Neural cell (in vitro differentiated cells): ENCODE measurements around the gene PRKCQ. TPM values are rescaled to one million over a fixed set of nuclear protein-coding genes. Genes with fewer than 3 reads are reported as not detected.

Experiments used
- H2AFZ ChIP-seq: fragments of 200-600, 300-800 bp; sonication (generic), shearing (Covaris generic); 2 replicates; pipeline ENCODE4 v1.6.0; 2014; ENCODE audit warnings: low read depth, mild to moderate bottlenecking, antibody characterized with exemption, low read length, moderate library complexity
- H3F3A ChIP-seq: fragments of 200-600 bp; shearing (Covaris generic); 2 replicates; pipeline ENCODE4 v1.6.1; 2016; ENCODE audit warnings: mild to moderate bottlenecking, moderate library complexity, mixed read lengths, antibody characterized with exemption, low read length; ENCODE audit not compliant: insufficient read depth, poor library complexity, severe bottlenecking
- H3K27ac ChIP-seq: fragments of 200-600, 300-800 bp; sonication (generic), shearing (Covaris generic); 2 replicates; pipeline ENCODE4 v1.5.1; 2014; ENCODE audit warnings: mild to moderate bottlenecking, low read length, moderate library complexity
- H3K27me3 ChIP-seq: fragments of 300-800, 200-600 bp; sonication (generic), shearing (Covaris generic); 2 replicates; pipeline ENCODE4 v1.6.0; 2014; ENCODE audit warnings: mild to moderate bottlenecking, low read depth, low read length, moderate library complexity; ENCODE audit not compliant: insufficient read depth
- H3K36me3 ChIP-seq: fragments of 300-800, 200-600 bp; sonication (generic), shearing (Covaris generic); 2 replicates; pipeline ENCODE4 v1.5.1; 2014; ENCODE audit warnings: mild to moderate bottlenecking, antibody characterized with exemption, low read length, moderate library complexity; ENCODE audit not compliant: insufficient read depth
- H3K4me2 ChIP-seq: fragments of 300-800, 200-600 bp; sonication (generic), shearing (Covaris generic); 2 replicates; pipeline ENCODE4 v1.6.0; 2014; ENCODE audit warnings: mild to moderate bottlenecking, low read length
- H3K4me3 ChIP-seq: fragments of 300-800, 200-600 bp; sonication (generic), shearing (Covaris generic); 2 replicates; pipeline ENCODE4 v1.5.1; 2014; ENCODE audit warnings: mild to moderate bottlenecking, low read length, moderate library complexity
- H3K79me2 ChIP-seq: fragments of 200-600 bp; shearing (Covaris generic); replicated peaks from 2 replicates; pipeline ENCODE4 v1.6.0; 2014; ENCODE audit warnings: mild to moderate bottlenecking, low read length, moderate library complexity; ENCODE audit not compliant: insufficient read depth
- H3K9ac ChIP-seq: fragments of 300-800, 200-600 bp; sonication (generic), shearing (Covaris generic); 2 replicates; pipeline ENCODE4 v1.6.1; 2016; ENCODE audit warnings: mild to moderate bottlenecking, low read length, mixed read lengths
- H3K9me2 ChIP-seq: fragments of 200-600 bp; shearing (Covaris generic); 2 replicates; pipeline ENCODE4 v1.6.1; 2016; ENCODE audit warnings: mild to moderate bottlenecking, low read length, mixed read lengths; ENCODE audit not compliant: insufficient read depth
- H3K9me3 ChIP-seq: fragments of 200-600, 300-800 bp; sonication (generic), shearing (Covaris generic); 2 replicates; pipeline ENCODE4 v1.6.1; 2016; ENCODE audit warnings: mild to moderate bottlenecking, mixed run types, low read length, moderate library complexity, mixed read lengths
- H4K20me1 ChIP-seq: fragments of 200-600 bp; shearing (Covaris generic); 2 replicates; pipeline ENCODE4 v1.6.1; 2016; ENCODE audit warnings: mild to moderate bottlenecking, mixed run types; ENCODE audit not compliant: insufficient read depth
- EP300 ChIP-seq: fragments of 450-650 bp; conservative IDR thresholded peaks from 2 replicates; pipeline ENCODE4 v1.6.1; 2014; ENCODE audit warnings: antibody characterized with exemption, mild to moderate bottlenecking, moderate library complexity; ENCODE audit not compliant: poor library complexity, severe bottlenecking
- EZH2 ChIP-seq: fragments of 200-600, 300-800 bp; shearing (Covaris generic), sonication (generic); IDR thresholded peaks from 2 replicates; pipeline ENCODE4 v1.6.1; 2014; ENCODE audit warnings: antibody characterized with exemption, low read length, borderline replicate concordance, mild to moderate bottlenecking; ENCODE audit not compliant: insufficient read depth, poor library complexity, severe bottlenecking
- MXI1 ChIP-seq: fragments of 450-650 bp; conservative IDR thresholded peaks from 2 replicates; pipeline ENCODE4 v1.6.1; 2014; ENCODE audit warnings: antibody characterized with exemption, mild to moderate bottlenecking; ENCODE audit not compliant: poor library complexity, severe bottlenecking
- POLR2AphosphoS5 ChIP-seq: IDR thresholded peaks from 2 replicates; pipeline ENCODE4 v1.6.1; 2012
- RAD21 ChIP-seq: fragments of 450-650 bp; conservative IDR thresholded peaks from 2 replicates; pipeline ENCODE4 v1.6.1; 2014; ENCODE audit warnings: antibody characterized with exemption, mild to moderate bottlenecking, moderate library complexity
- REST ChIP-seq: IDR thresholded peaks from 2 replicates; pipeline ENCODE4 v1.6.1; 2012; ENCODE audit warnings: borderline replicate concordance
- SMC3 ChIP-seq: fragments of 450-650 bp; conservative IDR thresholded peaks from 2 replicates; pipeline ENCODE4 v1.6.1; 2014; ENCODE audit warnings: antibody characterized with exemption, mild to moderate bottlenecking, moderate library complexity; ENCODE audit not compliant: poor library complexity
- TAF1 ChIP-seq: IDR thresholded peaks from 2 replicates; pipeline ENCODE4 v1.6.1; 2012; ENCODE audit warnings: low read depth
- polyA plus RNA-seq: library from polyadenylated mRNA; depleted of rRNA; stranded (reverse); fragments of >200 nt; gene quantifications from 2 replicates; pipeline ENCODE4 v1.2.3, GENCODE V29; 2014
- TF ChIP-seq, protein P1 (sequence below): fragments of 450-650 bp; IDR thresholded peaks from 2 replicates; pipeline ENCODE4 v1.5.1; 2014; ENCODE audit warnings: antibody characterized with exemption, mild to moderate bottlenecking, moderate library complexity; ENCODE audit not compliant: poor library complexity, severe bottlenecking

Gene PRKCQ
- polyA plus RNA-seq, 1 donor from 2014 or later: 0.61 TPM

- H3F3A ChIP-seq: no peaks in the 10 kb centered on the region
- H3K27me3 ChIP-seq: no peaks in the 10 kb centered on the region
- H3K4me3 ChIP-seq: no peak overlapping the region
- no peaks in the 10 kb centered on the region for H4K20me1 ChIP-seq
- H2AFZ ChIP-seq: no peak overlapping the region
- H3K79me2 ChIP-seq: no peaks in the 10 kb centered on the region
- no peaks in the 10 kb centered on the region for H3K9me3 ChIP-seq
- no peaks in the 10 kb centered on the region for H3K9me2 ChIP-seq
- H3K36me3 ChIP-seq: no peaks in the 10 kb centered on the region
- H3K4me2 ChIP-seq: no peak overlapping the region
- H3K27ac ChIP-seq: no peak overlapping the region
- TF ChIP-seq EP300: no peak
- TF ChIP-seq RAD21: no peak
- TF ChIP-seq REST: no peak
- TF ChIP-seq, protein P1, sequence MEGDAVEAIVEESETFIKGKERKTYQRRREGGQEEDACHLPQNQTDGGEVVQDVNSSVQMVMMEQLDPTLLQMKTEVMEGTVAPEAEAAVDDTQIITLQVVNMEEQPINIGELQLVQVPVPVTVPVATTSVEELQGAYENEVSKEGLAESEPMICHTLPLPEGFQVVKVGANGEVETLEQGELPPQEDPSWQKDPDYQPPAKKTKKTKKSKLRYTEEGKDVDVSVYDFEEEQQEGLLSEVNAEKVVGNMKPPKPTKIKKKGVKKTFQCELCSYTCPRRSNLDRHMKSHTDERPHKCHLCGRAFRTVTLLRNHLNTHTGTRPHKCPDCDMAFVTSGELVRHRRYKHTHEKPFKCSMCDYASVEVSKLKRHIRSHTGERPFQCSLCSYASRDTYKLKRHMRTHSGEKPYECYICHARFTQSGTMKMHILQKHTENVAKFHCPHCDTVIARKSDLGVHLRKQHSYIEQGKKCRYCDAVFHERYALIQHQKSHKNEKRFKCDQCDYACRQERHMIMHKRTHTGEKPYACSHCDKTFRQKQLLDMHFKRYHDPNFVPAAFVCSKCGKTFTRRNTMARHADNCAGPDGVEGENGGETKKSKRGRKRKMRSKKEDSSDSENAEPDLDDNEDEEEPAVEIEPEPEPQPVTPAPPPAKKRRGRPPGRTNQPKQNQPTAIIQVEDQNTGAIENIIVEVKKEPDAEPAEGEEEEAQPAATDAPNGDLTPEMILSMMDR: no peak
- no peak for TF ChIP-seq SMC3
- no peak for TF ChIP-seq EZH2
- no peak for TF ChIP-seq POLR2AphosphoS5
- TF ChIP-seq TAF1: no peak
- no peak for TF ChIP-seq MXI1
- no peak overlapping the region for H3K9ac ChIP-seq
Observed at GRCh38 chr10:6474871-6475270, 105.2 kb downstream of the PRKCQ start.

DNA sequence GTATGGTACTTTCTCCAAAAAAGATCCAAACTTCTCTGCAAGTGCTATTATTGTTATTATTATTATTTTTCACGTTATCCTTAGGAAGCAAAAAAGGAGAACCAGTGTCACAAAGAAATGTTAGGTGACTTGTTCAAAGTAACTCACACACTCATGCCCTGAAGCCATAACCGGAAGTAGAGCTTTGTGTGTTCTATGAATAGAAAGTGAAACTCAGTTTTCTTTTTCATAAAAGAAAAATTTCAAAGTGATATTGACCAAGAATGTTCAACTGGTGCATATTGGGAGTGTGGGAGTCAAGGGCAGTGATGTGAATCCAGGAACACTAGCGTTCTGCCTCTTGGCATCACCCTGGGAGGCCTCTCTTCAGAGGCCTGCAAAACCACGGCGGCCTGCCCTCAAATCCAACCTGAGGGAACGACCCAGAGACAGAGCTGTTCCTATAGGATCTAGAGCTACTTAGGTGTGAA is 106.1 kb downstream of the PRKCQ start:
- Histone ChIP-seq H3K36me3 (no peaks in the 10 kb centered on the region), H3K27me3 (no peaks in the 10 kb centered on the region), H3K4me2 (no peak overlapping the region), H3K27ac (no peak overlapping the region), H3F3A (no peaks in the 10 kb centered on the region), H2AFZ (no peak overlapping the region), H3K9me3 (no peaks in the 10 kb centered on the region), H3K79me2 (no peaks in the 10 kb centered on the region), H3K9me2 (no peaks in the 10 kb centered on the region), H4K20me1 (no peaks in the 10 kb centered on the region), H3K4me3 (no peak overlapping the region), H3K9ac (no peak overlapping the region)
- TF ChIP-seq EP300 (no peak), MXI1 (no peak), RAD21 (no peak), EZH2 (no peak), TAF1 (no peak), POLR2AphosphoS5 (no peak), SMC3 (no peak), REST (no peak)
- TF ChIP-seq, protein P1: no peak
